Trophoblast cell (in vitro differentiated cells and primary cell): Measurements from ENCODE around the gene AK1.
A peak's percentile ranks its signal among the peaks of the same experiment; 100 is the strongest.

Source experiments
- DNase-seq, 2 donors: peaks; one replicate each; pipeline ENCODE4 v3.0.0-alpha.2; 2016
- H2AFZ ChIP-seq: 2 replicates; pipeline ENCODE4 v1.6.1; 2013; ENCODE audit warnings: low read length, moderate library complexity, mild to moderate bottlenecking; ENCODE audit not compliant: insufficient read depth, poor library complexity
- H2AK5ac ChIP-seq: 2 replicates; pipeline ENCODE4 v1.6.1; 2013; ENCODE audit warnings: mild to moderate bottlenecking, low read length
- H2BK120ac ChIP-seq: 2 replicates; pipeline ENCODE4 v1.6.1; 2013; ENCODE audit warnings: low read length, mild to moderate bottlenecking, moderate library complexity; ENCODE audit not compliant: insufficient read depth, poor library complexity
- H2BK12ac ChIP-seq: 2 replicates; pipeline ENCODE4 v1.6.1; 2013; ENCODE audit warnings: mild to moderate bottlenecking, low read length, moderate library complexity
- H2BK5ac ChIP-seq: 2 replicates; pipeline ENCODE4 v1.6.1; 2013; ENCODE audit warnings: low read length, low read depth, moderate library complexity, mild to moderate bottlenecking; ENCODE audit not compliant: poor library complexity
- H3K14ac ChIP-seq: 2 replicates; pipeline ENCODE4 v1.6.1; 2013; ENCODE audit warnings: mild to moderate bottlenecking, low read length
- H3K18ac ChIP-seq: 2 replicates; pipeline ENCODE4 v1.6.1; 2013; ENCODE audit warnings: mild to moderate bottlenecking, low read length
- H3K23ac ChIP-seq: 2 replicates; pipeline ENCODE4 v1.6.1; 2013; ENCODE audit warnings: low read length
- H3K27ac ChIP-seq: 2 replicates; pipeline ENCODE4 v1.5.1; 2013; ENCODE audit warnings: low read depth, mild to moderate bottlenecking, inconsistent platforms, low read length, moderate library complexity
- H3K27me3 ChIP-seq: 2 replicates; pipeline ENCODE4 v1.6.1; 2013; ENCODE audit warnings: inconsistent platforms, mild to moderate bottlenecking, low read length, moderate library complexity; ENCODE audit not compliant: insufficient read depth
- H3K36me3 ChIP-seq, 2 experiments: 1 replicate in 1 of 2; 2 replicates in 1 of 2; pipeline ENCODE4 v1.6.1; 2013; ENCODE audit warnings: low read length in 2 of 2, mild to moderate bottlenecking in 2 of 2, moderate library complexity in 1 of 2; ENCODE audit not compliant: insufficient read depth in 2 of 2, control insufficient read depth in 1 of 2
- H3K4ac ChIP-seq: 2 replicates; pipeline ENCODE4 v1.6.1; 2013; ENCODE audit warnings: low read depth, mild to moderate bottlenecking, low read length, moderate library complexity
- H3K4me1 ChIP-seq, 2 experiments: 1 replicate in 1 of 2; 2 replicates in 1 of 2; pipeline ENCODE4 v1.6.1; 2013; ENCODE audit warnings: low read length in 2 of 2, mild to moderate bottlenecking in 2 of 2, moderate library complexity in 1 of 2; ENCODE audit not compliant: insufficient read depth in 2 of 2, control insufficient read depth in 1 of 2
- H3K4me2 ChIP-seq: 2 replicates; pipeline ENCODE4 v1.6.1; 2013; ENCODE audit warnings: inconsistent platforms, mild to moderate bottlenecking, low read length, moderate library complexity
- H3K4me3 ChIP-seq: 2 replicates; pipeline ENCODE4 v1.5.1; 2013; ENCODE audit warnings: mild to moderate bottlenecking, low read depth, low read length, inconsistent platforms
- H3K79me1 ChIP-seq: one replicate; pipeline ENCODE4 v1.6.1; 2013; ENCODE audit warnings: low read length
- H3K79me2 ChIP-seq: 2 replicates; pipeline ENCODE4 v1.6.1; 2013; ENCODE audit warnings: low read length, mild to moderate bottlenecking; ENCODE audit not compliant: control insufficient read depth, insufficient read depth, poor library complexity
- H3K9ac ChIP-seq: 2 replicates; pipeline ENCODE4 v1.6.1; 2013; ENCODE audit warnings: mild to moderate bottlenecking, low read length
- H3K9me3 ChIP-seq: 2 replicates; pipeline ENCODE4 v1.6.1; 2013; ENCODE audit warnings: low read depth, mild to moderate bottlenecking, control low read depth, inconsistent platforms, low read length; ENCODE audit not compliant: insufficient read depth
- H4K12ac ChIP-seq: 2 replicates; pipeline ENCODE4 v1.6.1; 2013; ENCODE audit warnings: low read depth, mild to moderate bottlenecking, low read length, moderate library complexity
- H4K8ac ChIP-seq: 2 replicates; pipeline ENCODE4 v1.6.1; 2013; ENCODE audit warnings: low read depth, mild to moderate bottlenecking, low read length, moderate library complexity
- H4K91ac ChIP-seq: one replicate; pipeline ENCODE4 v1.6.1; 2013; ENCODE audit warnings: low read depth, mild to moderate bottlenecking, low read length, moderate library complexity
- WGBS: extraction: QIAGEN DNeasy Blood & Tissue Kit; methylation state at CpG from one replicate; pipeline ENCODE4 v1.1.7; 2013; ENCODE audit warnings: missing lambda C conversion rate; ENCODE audit not compliant: insufficient read length, insufficient coverage; ENCODE audit errors: extremely low coverage; 5-methylcytosine and 5-hydroxymethylcytosine counted together

Gene AK1

DNA sequence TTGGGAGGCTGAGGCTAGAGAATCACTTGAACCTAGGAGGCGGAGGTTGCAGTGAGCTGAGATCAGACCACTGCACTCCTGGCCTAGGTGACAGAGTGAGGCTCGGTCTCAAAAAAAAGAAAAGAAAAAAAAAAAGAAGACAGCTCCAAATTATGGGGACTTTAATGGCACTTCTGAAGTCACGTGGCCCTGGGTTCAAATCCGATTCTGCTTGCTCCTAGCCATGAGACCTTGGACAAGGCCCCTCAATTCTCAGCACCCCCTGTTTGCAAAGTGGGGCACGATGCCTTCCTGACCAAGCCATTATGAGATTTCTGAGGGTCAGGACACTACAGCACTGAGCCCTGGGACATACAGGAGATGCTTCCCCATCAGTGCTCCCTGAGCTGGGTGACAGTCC, 22.0 kb downstream of the AK1 start:
- Histone ChIP-seq H2AFZ (no peak overlapping the region), H4K12ac (no peak overlapping the region), H3K27ac (no peak overlapping the region), H3K23ac (no peak overlapping the region), H4K91ac (peak overlapping the region; percentile 95), H3K4ac (no peak overlapping the region), H2BK120ac (peak overlapping the region; percentile 60), H3K36me3 (peaks cover 0 to 1% of the 10 kb centered on the region in 2 experiments), H3K79me2 (peaks cover 10% of the 10 kb centered on the region), H3K27me3 (no peaks in the 10 kb centered on the region), H3K18ac (no peak overlapping the region), H3K4me2 (no peak overlapping the region), H2BK5ac (peak overlapping the region; percentile 2), H3K9ac (no peak overlapping the region), H2BK12ac (peak overlapping the region; percentile 95), H3K4me1 (peaks cover 24 to 38% of the 10 kb centered on the region in 2 experiments), H3K14ac (peak overlapping the region; percentile 5), H3K79me1 (peaks cover 52% of the 10 kb centered on the region), H2AK5ac (peak overlapping the region; percentile 24), H4K8ac (no peak overlapping the region), H3K4me3 (no peak overlapping the region), H3K9me3 (peaks cover 3% of the 10 kb centered on the region)
- WGBS: no CpG with 5 or more reads among the region's 5 CpGs
- no peak for DNase-seq

- Histone ChIP-seq H2AFZ (peak overlapping the region; percentile 32), H4K8ac (peak overlapping the region; percentile 34), H3K4me3 (no peak overlapping the region), H2BK5ac (peak overlapping the region; percentile 58), H4K12ac (peak overlapping the region; percentile 9), H3K9ac (no peak overlapping the region), H2AK5ac (peak overlapping the region; percentile 88), H3K23ac (no peak overlapping the region), H3K18ac (peak overlapping the region; percentile 91), H3K14ac (peak overlapping the region; percentile 74), H3K36me3 (peaks cover 0 to 5% of the 10 kb centered on the region in 2 experiments), H2BK12ac (peak overlapping the region; percentile 92), H3K79me2 (peaks cover 10% of the 10 kb centered on the region), H3K4me2 (no peak overlapping the region), H3K27me3 (no peaks in the 10 kb centered on the region), H3K9me3 (peaks cover 7% of the 10 kb centered on the region), H3K27ac (peak overlapping the region; percentile 25), H3K79me1 (peaks cover 54% of the 10 kb centered on the region), H3K4ac (peak overlapping the region; percentile 41), H2BK120ac (peak overlapping the region; percentile 86), H3K4me1 (peaks cover 24 to 38% of the 10 kb centered on the region in 2 experiments), H4K91ac (peak overlapping the region; percentile 95)
- no CpG with 5 or more reads among the region's 11 CpGs for WGBS
- no peak for DNase-seq
Observed at GRCh38 chr9:127854960-127855359, 22.5 kb downstream of the AK1 start.

DNA sequence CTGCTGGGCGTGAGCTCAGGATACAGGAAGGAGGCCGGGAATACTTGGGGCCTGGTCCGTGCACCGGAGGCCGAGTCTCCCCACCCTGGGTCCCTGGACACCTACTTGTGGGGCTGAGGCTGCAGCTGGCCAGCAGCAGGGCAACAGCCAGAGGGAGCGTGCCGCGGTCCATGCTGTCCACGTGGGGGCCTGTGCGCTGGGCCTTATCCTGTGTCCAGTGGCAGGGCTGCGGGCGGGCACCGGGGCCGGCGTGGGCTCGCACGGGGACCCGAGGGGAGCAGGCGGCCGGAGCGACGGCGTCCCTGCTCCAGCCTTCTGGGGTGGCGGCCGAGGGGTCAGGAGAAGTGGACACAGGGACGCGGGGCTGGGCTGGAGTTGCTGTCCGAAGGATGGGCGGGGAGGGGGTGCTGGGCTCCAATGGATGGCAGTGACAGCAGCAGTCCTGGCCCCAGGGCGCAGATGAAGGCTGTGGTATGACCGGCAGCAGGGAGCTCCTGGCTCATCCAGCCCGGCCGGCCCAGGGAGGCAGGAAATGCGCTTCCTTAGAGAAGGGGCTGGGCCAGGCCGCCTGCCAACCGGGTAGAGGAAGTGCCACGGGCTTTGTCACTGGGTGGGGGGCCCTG, 23.2 kb downstream of the AK1 start, which contains the start of gene ENG:
TSS of gene ENG (minus strand) at position 475 of the 623 bp plus-strand sequence. CDS start at position 172, 303 bp downstream.
- H4K91ac ChIP-seq: peak within 1 kb of the TSS; percentile 95
- peaks cover 24 to 40% of the 10 kb centered on the region in 2 experiments for H3K4me1 ChIP-seq
- peaks cover 10% of the 10 kb centered on the region for H3K9me3 ChIP-seq
- H2BK5ac ChIP-seq: peak within 1 kb of the TSS; percentile 83
- H2AFZ ChIP-seq: peak within 1 kb of the TSS; percentile 32
- no peaks in the 10 kb centered on the region for H3K27me3 ChIP-seq
- peak within 1 kb of the TSS; percentile 50 for H3K4me2 ChIP-seq
- H3K9ac ChIP-seq: peak within 1 kb of the TSS; percentile 1
- H3K79me1 ChIP-seq: peaks cover 61% of the 10 kb centered on the region
- H3K36me3 ChIP-seq: peaks cover 0 to 9% of the 10 kb centered on the region in 2 experiments
- peak within 1 kb of the TSS; percentile 87 for H3K14ac ChIP-seq
- DNase-seq: peak; percentile 91 to 92
- peak within 1 kb of the TSS; percentile 67 for H4K8ac ChIP-seq
- peak within 1 kb of the TSS; percentile 91 for H3K18ac ChIP-seq
- peak within 1 kb of the TSS; percentile 87 for H3K27ac ChIP-seq
- H3K4me3 ChIP-seq: peak within 1 kb of the TSS; percentile 26
- H2BK12ac ChIP-seq: peak within 1 kb of the TSS; percentile 98
- peak within 1 kb of the TSS; percentile 86 for H2BK120ac ChIP-seq
- H4K12ac ChIP-seq: peak within 1 kb of the TSS; percentile 72
- WGBS: no CpG with 5 or more reads among the region's 37 CpGs
- H2AK5ac ChIP-seq: peak within 1 kb of the TSS; percentile 88
- H3K23ac ChIP-seq: no peak within 1 kb of the TSS
- H3K79me2 ChIP-seq: peaks cover 10% of the 10 kb centered on the region
- H3K4ac ChIP-seq: peak within 1 kb of the TSS; percentile 87

- Histone ChIP-seq H3K9ac (peak overlapping the region; percentile 39), H3K27ac (peak overlapping the region; percentile 87), H2AFZ (peak overlapping the region; percentile 17), H3K18ac (peak overlapping the region; percentile 88), H3K79me1 (peaks cover 59% of the 10 kb centered on the region), H4K8ac (peak overlapping the region; percentile 67), H3K4me1 (peaks cover 25 to 38% of the 10 kb centered on the region in 2 experiments), H2BK120ac (peak overlapping the region; percentile 85), H3K23ac (no peak overlapping the region), H3K14ac (peak overlapping the region; percentile 87), H3K27me3 (no peaks in the 10 kb centered on the region), H2AK5ac (peak overlapping the region; percentile 82), H4K91ac (peak overlapping the region; percentile 92), H3K36me3 (peaks cover 2 to 9% of the 10 kb centered on the region in 2 experiments), H2BK5ac (peak overlapping the region; percentile 83), H3K4ac (peak overlapping the region; percentile 87), H3K4me2 (peak overlapping the region; percentile 50), H2BK12ac (peak overlapping the region; percentile 98), H3K79me2 (peaks cover 10% of the 10 kb centered on the region), H4K12ac (peak overlapping the region; percentile 72), H3K9me3 (peaks cover 15% of the 10 kb centered on the region), H3K4me3 (no peak overlapping the region)
- DNase-seq: peak; percentile 80 to 88
- no CpG with 5 or more reads among the region's 13 CpGs for WGBS
Observed at GRCh38 chr9:127853312-127854183, 23.9 kb downstream of the AK1 start.
